ENCODE results near the gene KCTD14.
"Not testable (repeated sequence)": the region's sequence is repeated elsewhere in the genome, so short reads cannot be mapped to it uniquely, and the experiment has no call there.

The KCTD14 gene

DNA sequence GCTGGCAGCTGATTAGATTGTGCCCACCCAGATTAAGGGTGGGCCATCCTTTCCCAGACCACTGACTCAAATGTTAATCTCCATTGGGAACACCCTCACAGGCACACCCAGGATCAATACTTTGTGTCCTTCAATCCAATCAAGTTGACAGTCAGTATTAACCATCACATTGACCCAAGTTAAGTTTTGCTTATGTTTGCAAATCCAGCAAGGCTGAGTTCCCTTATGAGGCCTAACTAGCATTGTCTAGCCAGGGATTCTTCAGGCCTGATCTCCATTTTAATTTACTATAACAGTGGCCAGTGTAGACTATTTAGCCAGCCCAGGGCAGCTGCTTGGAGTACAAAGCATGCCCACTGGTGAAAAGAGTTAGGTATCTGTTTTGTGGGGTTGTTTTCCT, 2.3 kb upstream of the KCTD14 start:
- no peak for DNase-seq (ENCODE audit: low read depth in 1 of 2, low spot score in 1 of 2)

DNA sequence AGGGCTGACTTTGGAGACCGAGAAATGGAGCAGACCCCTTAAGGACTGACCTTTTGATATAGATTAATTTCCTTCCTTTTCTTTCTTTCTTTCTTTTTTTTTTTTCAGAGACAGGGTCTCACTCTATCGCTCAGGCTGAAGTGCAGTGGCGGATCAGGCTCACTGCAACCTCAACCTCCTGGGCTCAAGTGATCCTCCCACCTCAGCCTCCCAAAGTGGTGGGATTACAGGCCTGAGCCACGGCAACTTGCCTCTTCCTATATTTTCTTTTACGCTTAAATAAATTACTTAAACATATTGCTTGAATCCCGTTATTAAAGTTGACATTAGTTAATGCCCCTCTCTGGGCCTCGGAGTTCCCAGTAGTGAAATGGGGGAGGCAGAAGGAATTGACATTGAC, 350 bp upstream of the KCTD14 start:
- DNase-seq (ENCODE audit: low read depth in 1 of 2, low spot score in 1 of 2) = no peak

- DNase-seq (ENCODE audit: low read depth in 1 of 2, low spot score in 1 of 2) = no peak
These were observed 1.5 kb downstream of the KCTD14 start for GRCh38 chr11:78021611-78022010.

- DNase-seq (ENCODE audit: low read depth in 1 of 2, low spot score in 1 of 2) = no peak
These were observed 2.8 kb downstream of the KCTD14 start for GRCh38 chr11:78020246-78020645.

DNA sequence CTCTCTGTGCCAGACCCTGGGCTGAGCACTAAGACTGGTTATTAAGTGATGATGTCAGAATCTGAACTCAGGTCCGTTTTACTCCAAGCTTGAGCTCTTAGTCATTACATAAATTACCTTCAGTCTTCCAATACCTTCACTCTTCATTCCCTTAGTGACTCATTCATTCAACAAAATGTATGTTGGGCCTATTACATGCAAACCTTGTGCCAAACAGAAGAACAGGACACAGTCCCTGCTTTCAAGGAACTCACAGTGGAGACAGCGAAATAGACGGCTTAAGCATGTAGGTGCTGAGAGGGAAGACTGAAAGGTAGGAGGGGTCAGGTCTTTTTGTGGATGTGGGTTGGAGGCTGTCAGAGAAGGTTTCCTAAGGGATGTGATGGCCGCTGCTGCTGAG, 3.3 kb downstream of the KCTD14 start:
- no peak for DNase-seq (ENCODE audit: low read depth in 1 of 2, low spot score in 1 of 2)

DNA sequence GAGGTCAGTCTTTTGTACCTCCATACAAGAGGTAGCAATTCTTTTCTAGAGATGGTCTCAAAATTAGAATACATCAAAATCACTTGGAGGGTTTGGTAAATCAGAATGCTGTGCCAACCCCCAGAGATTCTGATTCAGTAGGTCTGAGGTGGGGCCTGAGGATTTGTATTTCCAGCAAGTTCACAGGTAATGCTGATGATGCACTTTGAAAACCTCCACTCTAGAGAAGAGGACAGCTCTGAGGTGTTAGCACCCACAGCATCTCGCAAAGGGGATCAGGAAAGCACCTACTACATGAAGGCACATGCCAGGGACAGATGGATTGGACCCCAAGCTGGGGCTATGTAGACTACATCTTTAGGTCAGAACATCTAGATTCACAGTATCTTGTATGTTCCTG, 7.2 kb downstream of the KCTD14 start:
- no peak for DNase-seq (ENCODE audit: low read depth in 1 of 2, low spot score in 1 of 2)

DNA sequence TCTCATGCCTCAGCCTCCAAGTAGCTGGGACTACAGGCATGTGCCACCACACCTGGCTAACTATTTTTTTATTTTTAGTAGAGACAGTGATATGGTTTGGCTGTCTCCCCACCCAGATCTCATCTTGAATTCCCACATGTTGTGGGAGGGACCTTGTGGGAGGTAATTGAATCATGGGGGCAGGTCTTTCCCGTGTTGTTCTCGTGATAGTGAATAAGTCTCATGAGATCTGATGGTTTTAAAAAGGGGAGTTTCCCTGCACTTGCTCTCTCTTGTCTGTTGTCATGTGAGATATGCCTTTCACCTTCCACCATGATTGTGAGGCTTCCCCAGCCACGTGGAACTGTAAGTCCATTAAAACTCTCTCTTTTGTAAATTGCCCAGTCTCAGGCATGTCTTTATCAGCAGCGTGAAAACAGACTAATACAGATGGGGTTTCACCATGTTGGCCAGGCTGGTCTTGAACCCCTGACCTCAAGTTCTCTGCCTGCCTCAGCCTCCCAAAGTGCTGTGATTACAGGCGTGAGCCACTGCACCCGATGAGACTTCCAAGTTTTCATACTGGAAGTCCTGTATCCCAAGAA, 8.0 kb downstream of the KCTD14 start:
- not testable (repeated sequence) for DNase-seq (ENCODE audit: low read depth in 1 of 2, low spot score in 1 of 2)

DNA sequence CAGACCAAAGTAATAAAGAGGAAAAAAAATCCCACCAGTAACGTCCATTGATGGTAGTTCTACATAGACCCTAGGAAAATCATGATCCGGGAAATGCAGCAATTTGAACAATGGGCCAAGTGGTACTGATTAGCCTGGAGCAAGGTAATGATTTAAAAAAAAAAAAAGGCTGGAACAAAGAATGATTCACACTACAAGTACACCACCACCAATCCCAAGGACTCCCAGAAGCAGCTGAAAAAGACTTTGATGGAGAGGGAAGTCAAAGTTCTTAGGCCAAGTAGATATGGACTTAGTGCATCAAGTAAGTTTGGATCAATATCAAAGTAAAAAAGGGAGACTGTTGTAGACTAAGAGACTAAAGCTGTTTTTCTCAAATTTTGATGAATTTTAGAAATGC, 11.8 kb downstream of the KCTD14 start:
- DNase-seq (ENCODE audit: low read depth in 1 of 2, low spot score in 1 of 2) = no peak

DNA sequence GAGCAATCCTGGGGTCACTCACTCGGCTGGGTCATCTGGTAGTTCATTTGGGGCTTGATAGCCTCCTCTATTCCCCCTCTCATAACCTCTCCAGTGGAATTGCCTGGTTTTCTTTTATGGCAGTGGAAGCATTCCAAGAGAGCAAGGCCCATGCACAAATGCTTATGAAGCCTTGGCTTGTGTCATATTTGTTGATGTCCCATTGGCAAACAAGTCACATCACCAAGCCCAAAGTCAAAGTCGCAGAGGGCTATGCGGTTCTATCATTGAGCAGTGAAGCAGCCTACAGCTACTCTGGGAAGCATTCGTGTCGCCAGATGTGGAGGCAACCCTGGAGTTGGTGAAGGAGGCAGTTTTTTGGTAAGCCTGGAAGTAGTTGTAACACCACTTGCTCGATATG, 12.3 kb downstream of the KCTD14 start:
- no peak for DNase-seq (ENCODE audit: low read depth in 1 of 2, low spot score in 1 of 2)

DNA sequence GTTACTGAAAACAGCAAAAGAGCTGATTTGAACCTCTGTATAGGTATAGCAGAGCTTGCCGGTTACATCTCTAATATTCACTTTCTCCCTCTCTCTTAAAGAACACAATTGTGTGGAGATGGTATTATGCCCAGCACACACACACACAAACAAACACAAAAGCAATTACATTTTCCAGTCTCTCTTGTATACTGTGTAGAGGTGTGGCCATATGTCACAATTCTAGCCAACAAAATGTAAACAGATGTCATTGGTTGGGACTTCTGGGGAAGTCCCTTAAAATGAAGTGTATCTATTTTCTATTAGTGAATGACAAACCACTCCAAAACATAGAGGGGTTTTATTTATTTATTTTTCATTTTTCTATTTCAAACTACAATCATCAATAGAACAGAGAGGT, 12.8 kb downstream of the KCTD14 start:
- no peak for DNase-seq (ENCODE audit: low read depth in 1 of 2, low spot score in 1 of 2)

DNA sequence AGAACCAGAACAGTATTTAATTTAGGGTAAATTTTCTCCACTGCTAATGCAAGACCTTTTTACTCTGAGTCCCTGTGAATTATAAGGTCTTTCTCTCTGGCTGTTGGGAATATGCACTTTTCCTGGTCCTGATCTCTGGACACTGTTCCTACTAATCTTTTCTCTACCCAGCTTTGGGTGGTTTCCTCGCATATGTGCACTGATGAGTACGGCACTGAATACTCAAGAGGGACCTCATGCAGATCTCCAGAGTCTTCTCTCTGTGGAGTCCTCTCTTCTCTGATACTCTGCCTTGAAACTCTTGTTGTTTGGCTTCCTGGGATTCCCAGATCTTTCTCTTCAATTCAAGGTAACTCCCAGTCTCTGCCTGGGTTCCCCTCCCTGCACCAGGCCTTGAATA, 14.0 kb downstream of the KCTD14 start:
- DNase-seq (ENCODE audit: low read depth in 1 of 2, low spot score in 1 of 2) = no peak

- peak in 1 of 2 donors; percentile 22 for DNase-seq (ENCODE audit: low read depth in 1 of 2, low spot score in 1 of 2)
These were observed 22.9 kb downstream of the KCTD14 start for GRCh38 chr11:78000193-78000592.

- DNase-seq (ENCODE audit: low read depth in 1 of 2, low spot score in 1 of 2) = no peak
These were observed 23.5 kb downstream of the KCTD14 start for GRCh38 chr11:77999446-78000030.

GRCh38 chr11:77994434-77995362, 28.4 kb downstream of the KCTD14 start, which contains the start of gene INTS4:
Gene INTS4 (minus strand): TSS chr11:77994668. CDS start chr11:77994643, 25 bp downstream.
- DNase-seq (ENCODE audit: low read depth in 1 of 2, low spot score in 1 of 2) = peak; percentile 95

GRCh38 chr11:77993902-77994301, 29.2 kb downstream of the KCTD14 start:
- DNase-seq (ENCODE audit: low read depth in 1 of 2, low spot score in 1 of 2) = no peak

DNA sequence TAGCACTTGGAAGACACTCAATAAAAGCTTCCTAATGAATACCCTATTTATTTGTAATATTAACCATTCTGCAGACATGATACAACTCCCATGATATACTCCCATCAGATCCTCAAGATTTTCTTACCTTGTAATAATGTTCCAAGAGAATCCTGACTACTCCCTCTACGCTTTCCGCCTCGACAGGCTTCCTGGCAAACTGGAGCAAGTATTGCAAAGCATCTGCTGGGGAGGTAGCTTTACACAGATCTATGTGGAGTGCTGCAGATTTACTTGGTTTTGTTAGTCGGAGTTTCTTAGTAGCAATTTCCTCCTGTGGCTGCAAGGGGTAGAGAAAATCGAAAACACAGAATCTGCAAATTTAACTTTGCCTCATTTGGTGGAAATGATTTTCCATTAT, 32.1 kb downstream of the KCTD14 start:
- DNase-seq (ENCODE audit: low read depth in 1 of 2, low spot score in 1 of 2) = no peak

DNA sequence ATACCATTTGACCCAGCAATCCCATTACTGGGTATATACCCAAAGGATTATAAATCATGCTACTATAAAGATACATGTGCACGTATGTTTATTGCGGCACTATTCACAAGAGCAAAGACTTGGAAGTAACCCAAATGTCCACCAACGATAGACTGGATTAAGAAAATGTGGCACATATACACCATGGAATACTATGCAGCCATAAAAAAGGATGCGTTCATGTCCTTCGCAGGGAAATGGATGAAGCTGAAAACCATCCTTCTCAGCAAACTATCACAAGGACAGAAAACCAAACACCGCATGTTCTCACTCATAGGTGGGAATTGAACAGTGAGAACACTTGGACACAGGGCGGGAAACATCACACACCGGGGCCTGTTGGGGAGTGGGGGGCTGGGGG, 36.6 kb downstream of the KCTD14 start:
- not testable (repeated sequence) for DNase-seq (ENCODE audit: low read depth in 1 of 2, low spot score in 1 of 2)

DNA sequence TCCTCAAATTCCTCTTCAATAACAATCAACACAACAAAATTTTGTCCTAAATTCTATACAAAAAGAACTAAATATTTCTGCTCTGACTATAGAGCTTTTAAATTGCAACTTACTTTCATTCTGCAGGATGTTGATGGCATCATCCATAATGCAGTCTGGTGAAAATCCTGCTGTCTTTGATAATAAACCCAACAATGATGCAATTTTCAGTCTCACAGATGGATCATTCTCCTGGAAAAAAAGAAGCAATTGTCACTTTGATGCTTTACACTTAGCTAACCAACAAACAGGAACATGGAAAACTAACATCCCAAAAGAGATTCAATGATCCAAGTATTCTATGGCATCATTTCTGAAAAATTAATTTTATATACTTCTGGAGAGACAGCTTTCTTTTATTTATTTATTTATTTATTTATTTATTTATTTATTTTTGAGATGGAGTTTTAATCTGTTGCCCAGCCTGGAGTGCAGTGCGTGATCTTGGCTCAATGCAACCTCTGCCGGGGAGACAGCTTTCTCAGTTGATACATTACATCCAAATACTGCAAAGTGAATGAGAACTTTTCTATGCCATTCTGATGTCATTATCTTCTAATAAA, 41.6 kb downstream of the KCTD14 start:
- no peak for DNase-seq (ENCODE audit: low read depth in 1 of 2, low spot score in 1 of 2)

- no peak for DNase-seq (ENCODE audit: low read depth in 1 of 2, low spot score in 1 of 2)
These were observed 54.7 kb downstream of the KCTD14 start for GRCh38 chr11:77968337-77968736.

GRCh38 chr11:77967753-77968152, 55.3 kb downstream of the KCTD14 start:
- no peak for DNase-seq (ENCODE audit: low read depth in 1 of 2, low spot score in 1 of 2)

DNA sequence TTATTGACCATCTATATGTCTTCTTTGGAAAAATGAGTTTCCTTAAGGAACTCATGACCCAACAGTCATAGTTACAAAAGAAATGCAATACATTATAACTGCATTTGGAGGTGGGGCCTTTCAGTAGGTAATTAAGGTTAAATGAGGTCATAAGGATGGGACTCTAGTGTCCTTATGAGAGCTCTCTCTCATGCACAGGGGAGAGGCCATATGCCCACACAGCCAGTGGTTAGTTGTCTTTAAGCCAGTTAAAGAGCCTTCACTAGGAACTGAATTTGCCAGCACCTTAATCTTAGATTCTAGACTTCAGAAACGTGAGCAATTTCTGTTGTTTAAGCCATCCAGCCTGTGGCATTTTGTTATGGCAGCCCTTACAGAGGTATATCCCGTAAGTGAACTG, 56.0 kb downstream of the KCTD14 start:
- DNase-seq (ENCODE audit: low read depth in 1 of 2, low spot score in 1 of 2) = no peak

DNA sequence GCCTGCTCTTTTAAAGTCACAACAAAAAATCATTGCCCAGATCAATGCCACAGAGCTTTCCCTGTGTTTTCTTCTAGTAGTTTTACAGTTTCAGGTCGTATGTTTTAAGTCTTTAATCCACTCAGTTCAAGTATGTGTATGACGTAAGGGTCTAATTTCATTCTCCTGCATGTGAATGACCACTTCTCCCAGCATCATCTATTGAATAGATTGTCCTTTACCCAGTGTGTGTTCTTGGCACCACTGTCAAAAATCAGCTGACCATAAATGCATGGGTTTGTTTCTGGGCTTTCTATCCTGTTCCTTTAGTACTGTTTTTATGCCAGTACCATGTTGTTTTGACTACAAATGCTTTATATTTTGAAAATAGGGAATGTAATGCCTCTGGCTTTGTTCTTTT, 56.7 kb downstream of the KCTD14 start:
- DNase-seq (ENCODE audit: low read depth in 1 of 2, low spot score in 1 of 2) = no peak

All from activated T-helper 1 cell treated with anti-CD3 and anti-CD28 coated beads, Interleukin-2, amount 50 U/mL, for 16 hours (primary cell).